Tongue (tissue), 2 donors: ENCODE measurements around the gene LOX. TPM values are rescaled to one million over a fixed set of nuclear protein-coding genes. Genes with fewer than 3 reads are reported as not detected.
"Not testable (repeated sequence)": the region's sequence is repeated elsewhere in the genome, so short reads cannot be mapped to it uniquely, and the experiment has no call there.

ENCODE experiments used
- DNase-seq: peaks from one replicate; pipeline ENCODE4 v3.0.0-alpha.2; 2015
- total RNA-seq: library from RNA; depleted of rRNA; stranded (reverse); fragments of >200 nt; gene quantifications from one replicate; pipeline ENCODE4 v1.2.3, GENCODE V29; 2014

Gene LOX
- total RNA-seq, 1 donor from 2014 or later, result 46.0 TPM

GRCh38 chr5:122097391-122097790, 19.3 kb upstream of the LOX start:
- DNase-seq, result no peak

- no peak for DNase-seq
These were observed 17.1 kb upstream of the LOX start for GRCh38 chr5:122095158-122095557.

- not testable (repeated sequence) for DNase-seq
These were observed 16.2 kb upstream of the LOX start for GRCh38 chr5:122094251-122094650.

- no peak for DNase-seq
These were observed 15.5 kb upstream of the LOX start for GRCh38 chr5:122093415-122094180.

GRCh38 chr5:122091936-122092600, 14.0 kb upstream of the LOX start:
- DNase-seq, result peak; percentile 41

- DNase-seq, result no peak
These were observed 11.3 kb upstream of the LOX start for GRCh38 chr5:122089096-122090013.

- DNase-seq, result no peak
These were observed 7.0 kb upstream of the LOX start for GRCh38 chr5:122085041-122085440.

- no peak for DNase-seq
These were observed 5.5 kb upstream of the LOX start for GRCh38 chr5:122083535-122083934.

GRCh38 chr5:122081541-122081940, 3.5 kb upstream of the LOX start:
- no peak for DNase-seq

- DNase-seq, result peak; percentile 63
These were observed 518 bp downstream of the LOX start for GRCh38 chr5:122077366-122078115.

GRCh38 chr5:122076669-122077365, 1.2 kb downstream of the LOX start:
- peak; percentile 89 for DNase-seq

GRCh38 chr5:122076050-122076461, 2.0 kb downstream of the LOX start:
- no peak for DNase-seq

GRCh38 chr5:122073864-122074263, 4.2 kb downstream of the LOX start:
- DNase-seq, result no peak

GRCh38 chr5:122073018-122073417, 5.0 kb downstream of the LOX start:
- peak; percentile 27 for DNase-seq

GRCh38 chr5:122067390-122067789, 10.7 kb downstream of the LOX start:
- DNase-seq, result no peak

- no peak for DNase-seq
These were observed 13.1 kb downstream of the LOX start for GRCh38 chr5:122064992-122065391.

GRCh38 chr5:122063836-122064235, 14.2 kb downstream of the LOX start:
- no peak for DNase-seq

GRCh38 chr5:122062205-122062604, 15.9 kb downstream of the LOX start:
- no peak for DNase-seq

GRCh38 chr5:122056913-122057312, 21.1 kb downstream of the LOX start:
- DNase-seq, result no peak

GRCh38 chr5:122054266-122054665, 23.8 kb downstream of the LOX start:
- no peak for DNase-seq
